ENCODE results near the gene FAM221B. TPM values are rescaled to one million over a fixed set of nuclear protein-coding genes. Genes with fewer than 3 reads are reported as not detected.

FAM221B gene
- total RNA-seq, 4 donors from 2014 or later, result 0.14 TPM; not detected in 3

GRCh38 chr9:35863583-35863982 is 35.1 kb upstream of the FAM221B start:
- no peaks in the 10 kb centered on the region for H3K9me3 ChIP-seq
- in situ Hi-C loops (cut with MboI; ENCODE audit: low pct_ligation_motif_present in 1 of 4, low pct_unique_long_range_greater_than_20kb in 1 of 4, low sequenced_read_pairs in 3 of 4) (no loop called here), intact Hi-C loops (cut with DNase I; ENCODE audit: low total_unique reads) (no loop called here)
- TF ChIP-seq POLR2AphosphoS5 (IDR thresholded peaks at IDR 0.05), result no peak
- TF ChIP-seq CTCF (IDR thresholded peaks at IDR 0.05), result no peak
- no peak for TF ChIP-seq POLR2A (IDR thresholded peaks at IDR 0.05)
- TF ChIP-seq EP300 (IDR thresholded peaks at IDR 0.05; ENCODE audit: low read depth), result no peak
- H3K4me1 ChIP-seq, result no peaks in the 10 kb centered on the region
- no peaks in the 10 kb centered on the region for H3K36me3 ChIP-seq
- H3K27me3 ChIP-seq, result peaks cover 22% of the 10 kb centered on the region
- WGBS, 2 donors (ENCODE audit: low coverage in 1 of 2), result 71% methylated on average over 8 of the region's 8 CpGs; no CpG with 5 or more reads in 1 of the 2 donors
- DNase-seq, result no peak
- no peak overlapping the region for H3K4me3 ChIP-seq
- no peak overlapping the region for H3K27ac ChIP-seq

- no peak overlapping the region for H3K27ac ChIP-seq
- TF ChIP-seq POLR2AphosphoS5 (IDR thresholded peaks at IDR 0.05) (no peak), POLR2A (IDR thresholded peaks at IDR 0.05) (no peak), CTCF (IDR thresholded peaks at IDR 0.05) (no peak), EP300 (IDR thresholded peaks at IDR 0.05; ENCODE audit: low read depth) (no peak)
- DNase-seq, result no peak
- H3K27me3 ChIP-seq, result peaks cover 22% of the 10 kb centered on the region
- no peaks in the 10 kb centered on the region for H3K4me1 ChIP-seq
- H3K36me3 ChIP-seq, result no peaks in the 10 kb centered on the region
- WGBS, 2 donors (ENCODE audit: low coverage in 1 of 2), result 77% methylated on average over 4 of the region's 4 CpGs; no CpG with 5 or more reads in 1 of the 2 donors
- no peaks in the 10 kb centered on the region for H3K9me3 ChIP-seq
- H3K4me3 ChIP-seq, result no peak overlapping the region
- in situ Hi-C loops (cut with MboI; ENCODE audit: low pct_ligation_motif_present in 1 of 4, low pct_unique_long_range_greater_than_20kb in 1 of 4, low sequenced_read_pairs in 3 of 4), result no loop called here
- intact Hi-C loops (cut with DNase I; ENCODE audit: low total_unique reads), result no loop called here
Observed at GRCh38 chr9:35862328-35862727, 33.8 kb upstream of the FAM221B start.

GRCh38 chr9:35861161-35861897 is 32.8 kb upstream of the FAM221B start:
- DNase-seq, result no peak
- no peak for TF ChIP-seq POLR2AphosphoS5 (IDR thresholded peaks at IDR 0.05)
- TF ChIP-seq POLR2A (IDR thresholded peaks at IDR 0.05), result no peak
- no peak for TF ChIP-seq EP300 (IDR thresholded peaks at IDR 0.05; ENCODE audit: low read depth)
- no peak for TF ChIP-seq CTCF (IDR thresholded peaks at IDR 0.05)
- Histone ChIP-seq H3K36me3 (no peaks in the 10 kb centered on the region), H3K9me3 (no peaks in the 10 kb centered on the region), H3K27me3 (peaks cover 22% of the 10 kb centered on the region), H3K4me3 (no peak overlapping the region), H3K27ac (no peak overlapping the region), H3K4me1 (no peaks in the 10 kb centered on the region)
- intact Hi-C loops (cut with DNase I; ENCODE audit: low total_unique reads), result no loop called here
- in situ Hi-C loops (cut with MboI; ENCODE audit: low pct_ligation_motif_present in 1 of 4, low pct_unique_long_range_greater_than_20kb in 1 of 4, low sequenced_read_pairs in 3 of 4), result no loop called here
- 58 to 64% methylated on average over 8 to 12 of the region's 12 CpGs for WGBS, 2 donors (ENCODE audit: low coverage in 1 of 2)

- no peak overlapping the region for H3K27ac ChIP-seq
- no peak for DNase-seq
- peaks cover 22% of the 10 kb centered on the region for H3K27me3 ChIP-seq
- no peaks in the 10 kb centered on the region for H3K36me3 ChIP-seq
- 20 to 36% methylated on average over 2 to 3 of the region's 3 CpGs for WGBS, 2 donors (ENCODE audit: low coverage in 1 of 2)
- no peaks in the 10 kb centered on the region for H3K4me1 ChIP-seq
- TF ChIP-seq EP300 (IDR thresholded peaks at IDR 0.05; ENCODE audit: low read depth), result no peak
- TF ChIP-seq CTCF (IDR thresholded peaks at IDR 0.05), result no peak
- no peak for TF ChIP-seq POLR2AphosphoS5 (IDR thresholded peaks at IDR 0.05)
- no peak for TF ChIP-seq POLR2A (IDR thresholded peaks at IDR 0.05)
- in situ Hi-C loops (cut with MboI; ENCODE audit: low pct_ligation_motif_present in 1 of 4, low pct_unique_long_range_greater_than_20kb in 1 of 4, low sequenced_read_pairs in 3 of 4) (no loop called here), intact Hi-C loops (cut with DNase I; ENCODE audit: low total_unique reads) (no loop called here)
- H3K4me3 ChIP-seq, result no peak overlapping the region
- no peaks in the 10 kb centered on the region for H3K9me3 ChIP-seq
Observed at GRCh38 chr9:35859990-35860339, 31.4 kb upstream of the FAM221B start.

Data from transverse colon (tissue), 4 donors.